CD4-positive, alpha-beta T cell (primary cell): Measurements from ENCODE around the gene PAPSS2. TPM values are rescaled to one million over a fixed set of nuclear protein-coding genes. Genes with fewer than 3 reads are reported as not detected.

Source experiments
- ATAC-seq: fragments of 200-7000 bp; cut with Tn5 transposase; one replicate; pipeline ENCODE4 v1.10.0; 2022; ENCODE audit warnings: mild to moderate bottlenecking; ENCODE audit not compliant: poor library complexity
- CTCF ChIA-PET: fragments of 350-600 bp; sonication (Branson Sonifier 250); formaldehyde crosslinking; loops from one replicate; lab custom pipeline; 2021; ENCODE audit warnings: antibody characterized with exemption, inconsistent platforms; lab: Charles Lee
- POLR2A ChIA-PET: fragments of 350-600 bp; sonication (Branson Sonifier 250); formaldehyde crosslinking; loops from one replicate; lab custom pipeline; 2021; ENCODE audit warnings: antibody characterized with exemption, inconsistent platforms; lab: Charles Lee
- DNase-seq, 14 experiments: peaks; one replicate each; pipeline ENCODE4 v3.0.0-alpha.2; 2013 to 2020; ENCODE audit warnings: mixed read lengths in 2 of 14
- H3K27ac ChIP-seq, 2 donors: one replicate each; pipeline versions ENCODE4 v1.5.1 to v1.7.0; 2013; ENCODE audit warnings: low read length in 2 of 2, low read depth in 1 of 2, mild to moderate bottlenecking in 1 of 2
- H3K27me3 ChIP-seq, 2 experiments: 1 replicate in 1 of 2; 2 replicates in 1 of 2; pipeline versions ENCODE4 v1.6.1 to v1.7.0; 2013; ENCODE audit warnings: low read length in 2 of 2, control low read depth in 1 of 2, mild to moderate bottlenecking in 1 of 2, moderate library complexity in 1 of 2; ENCODE audit not compliant: insufficient read depth in 2 of 2, control insufficient read depth in 1 of 2
- H3K36me3 ChIP-seq: one replicate; pipeline ENCODE4 v1.6.1; 2013; ENCODE audit warnings: low read length, control low read depth; ENCODE audit not compliant: insufficient read depth
- H3K4me1 ChIP-seq: one replicate; pipeline ENCODE4 v1.6.1; 2013; ENCODE audit warnings: low read length, control low read depth; ENCODE audit not compliant: insufficient read depth
- H3K4me3 ChIP-seq: one replicate; pipeline ENCODE4 v1.5.1; 2013; ENCODE audit warnings: mild to moderate bottlenecking, low read length, moderate library complexity
- H3K9me3 ChIP-seq, 2 experiments: 1 replicate in 1 of 2; 2 replicates in 1 of 2; pipeline versions ENCODE4 v1.6.1 to v1.7.0; 2013; ENCODE audit warnings: low read length in 2 of 2, mild to moderate bottlenecking in 2 of 2, control low read depth in 1 of 2, moderate library complexity in 1 of 2; ENCODE audit not compliant: control insufficient read depth in 1 of 2, insufficient read depth in 1 of 2
- H3K27ac Mint-ChIP-seq: one replicate; pipeline ENCODE4 v1.8.0; 2020; ENCODE audit warnings: mixed read lengths
- H3K27me3 Mint-ChIP-seq: one replicate; pipeline ENCODE4 v1.8.0; 2021; ENCODE audit warnings: mixed read lengths
- H3K36me3 Mint-ChIP-seq: one replicate; pipeline ENCODE4 v1.8.0; 2021; ENCODE audit warnings: low read depth, mixed read lengths
- H3K4me1 Mint-ChIP-seq: one replicate; pipeline ENCODE4 v1.8.0; 2021; ENCODE audit warnings: low read depth, mixed read lengths
- H3K4me3 Mint-ChIP-seq: one replicate; pipeline ENCODE4 v1.8.0; 2020; ENCODE audit warnings: mild to moderate bottlenecking, mixed read lengths
- H3K9me3 Mint-ChIP-seq: one replicate; pipeline ENCODE4 v1.8.0; 2020; ENCODE audit warnings: mixed read lengths
- CTCF ChIP-seq: fragments of 200-600 bp; IDR thresholded peaks from one replicate; pipeline ENCODE4 v1.8.0; 2022; ENCODE audit warnings: antibody characterized with exemption, mild to moderate bottlenecking
- intact Hi-C, 2 experiments: fragments of 100-400 bp; cut with DNase I in 1 of 2; cut with micrococcal nuclease in 1 of 2; formaldehyde crosslinking; loops; one replicate each; pipeline versions ENCODE4 v1.15.1 to v1.9.0; 2023 to 2025; cut with DNase I, micrococcal nuclease
- total RNA-seq, 174 experiments: library from RNA in 2 of 174; stranded (reverse) in 2 of 174; gene quantifications; one replicate each; pipeline ENCODE4 v1.2.3 and lab custom pipeline; 2021 to 2026

Gene PAPSS2
- total RNA-seq, 2 experiments from 2014 or later = not detected

GRCh38 chr10:87639493-87639892 is 20.2 kb upstream of the PAPSS2 start:
- H3K27ac ChIP-seq = no peak overlapping the region
- no peaks in the 10 kb centered on the region for H3K27me3 ChIP-seq
- no peak for TF ChIP-seq CTCF
- CTCF ChIA-PET = no interaction called here
- Mint-ChIP-seq H3K27ac (no peak overlapping the region), H3K27me3 (no peaks in the 10 kb centered on the region), H3K4me3 (no peak overlapping the region), H3K4me1 (no peaks in the 10 kb centered on the region), H3K9me3 (no peaks in the 10 kb centered on the region), H3K36me3 (no peaks in the 10 kb centered on the region)
- no peaks in the 10 kb centered on the region for H3K9me3 ChIP-seq
- H3K36me3 ChIP-seq = no peaks in the 10 kb centered on the region
- DNase-seq (no peak), ATAC-seq (no peak)
- intact Hi-C loops = no loop called here
- H3K4me1 ChIP-seq = no peaks in the 10 kb centered on the region
- H3K4me3 ChIP-seq = no peak overlapping the region
- POLR2A ChIA-PET = no interaction called here

- no peak overlapping the region for H3K27ac ChIP-seq
- H3K27me3 ChIP-seq = no peaks in the 10 kb centered on the region
- no peaks in the 10 kb centered on the region for H3K9me3 Mint-ChIP-seq
- H3K27me3 Mint-ChIP-seq = no peaks in the 10 kb centered on the region
- intact Hi-C loops = no loop called here
- POLR2A ChIA-PET = no interaction called here
- no peaks in the 10 kb centered on the region for H3K9me3 ChIP-seq
- CTCF ChIA-PET = no interaction called here
- no peaks in the 10 kb centered on the region for H3K36me3 Mint-ChIP-seq
- H3K4me1 ChIP-seq = no peaks in the 10 kb centered on the region
- no peak for TF ChIP-seq CTCF
- no peak overlapping the region for H3K4me3 ChIP-seq
- no peak overlapping the region for H3K4me3 Mint-ChIP-seq
- no peak for ATAC-seq
- no peaks in the 10 kb centered on the region for H3K36me3 ChIP-seq
- no peaks in the 10 kb centered on the region for H3K4me1 Mint-ChIP-seq
- DNase-seq = no peak
- H3K27ac Mint-ChIP-seq = no peak overlapping the region
Observed at GRCh38 chr10:87640043-87640442, 19.6 kb upstream of the PAPSS2 start.

GRCh38 chr10:87642486-87642885 is 17.2 kb upstream of the PAPSS2 start:
- no peaks in the 10 kb centered on the region for H3K27me3 Mint-ChIP-seq
- DNase-seq (no peak), ATAC-seq (no peak)
- no peak for TF ChIP-seq CTCF
- no peaks in the 10 kb centered on the region for H3K4me1 Mint-ChIP-seq
- Histone ChIP-seq H3K36me3 (no peaks in the 10 kb centered on the region), H3K4me3 (no peak overlapping the region), H3K9me3 (no peaks in the 10 kb centered on the region), H3K27ac (no peak overlapping the region), H3K4me1 (no peaks in the 10 kb centered on the region), H3K27me3 (no peaks in the 10 kb centered on the region)
- H3K27ac Mint-ChIP-seq = no peak overlapping the region
- H3K36me3 Mint-ChIP-seq = no peaks in the 10 kb centered on the region
- no peak overlapping the region for H3K4me3 Mint-ChIP-seq
- CTCF ChIA-PET = no interaction called here
- POLR2A ChIA-PET = no interaction called here
- H3K9me3 Mint-ChIP-seq = no peaks in the 10 kb centered on the region
- intact Hi-C loops = no loop called here
